ENCODE data around the gene WDFY1.
A peak's percentile ranks its signal among the peaks of the same experiment; 100 is the strongest.

WDFY1 gene

DNA sequence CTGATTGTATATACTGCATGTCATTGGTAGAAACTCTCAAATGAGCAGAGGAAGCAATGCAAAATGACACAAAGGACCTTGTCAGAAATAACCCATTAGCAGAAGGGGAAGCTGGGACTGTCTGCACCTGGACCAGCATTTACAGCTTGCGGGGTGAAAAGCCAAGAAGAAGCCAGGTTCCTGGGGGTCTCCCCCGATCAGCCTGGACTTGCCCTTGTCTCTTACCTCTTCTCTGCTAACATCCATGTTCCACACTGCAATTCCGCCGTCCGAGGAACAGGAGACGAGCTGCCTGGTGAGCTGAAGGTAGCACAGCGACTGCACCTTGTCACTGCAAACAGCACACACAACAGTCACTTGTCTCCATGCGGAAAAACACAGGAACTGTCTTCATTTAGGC is 51.1 kb downstream of the WDFY1 start:
- H3K4me3 ChIP-seq (ENCODE audit: severe bottlenecking) = no peak overlapping the region
- peaks cover 5% of the 10 kb centered on the region for H3K4me1 ChIP-seq (ENCODE audit: insufficient read depth, poor library complexity, severe bottlenecking)
- DNase-seq (ENCODE audit: low spot score) (no peak), ATAC-seq (ENCODE audit: low read depth) (no peak)
- no peaks in the 10 kb centered on the region for H3K9me3 ChIP-seq (ENCODE audit: severe bottlenecking)
- H3K27me3 ChIP-seq (ENCODE audit: insufficient read depth, poor library complexity, severe bottlenecking) = no peaks in the 10 kb centered on the region
- H3K36me3 ChIP-seq (ENCODE audit: low read depth) = peaks cover 55% of the 10 kb centered on the region
- TF ChIP-seq, protein P1, sequence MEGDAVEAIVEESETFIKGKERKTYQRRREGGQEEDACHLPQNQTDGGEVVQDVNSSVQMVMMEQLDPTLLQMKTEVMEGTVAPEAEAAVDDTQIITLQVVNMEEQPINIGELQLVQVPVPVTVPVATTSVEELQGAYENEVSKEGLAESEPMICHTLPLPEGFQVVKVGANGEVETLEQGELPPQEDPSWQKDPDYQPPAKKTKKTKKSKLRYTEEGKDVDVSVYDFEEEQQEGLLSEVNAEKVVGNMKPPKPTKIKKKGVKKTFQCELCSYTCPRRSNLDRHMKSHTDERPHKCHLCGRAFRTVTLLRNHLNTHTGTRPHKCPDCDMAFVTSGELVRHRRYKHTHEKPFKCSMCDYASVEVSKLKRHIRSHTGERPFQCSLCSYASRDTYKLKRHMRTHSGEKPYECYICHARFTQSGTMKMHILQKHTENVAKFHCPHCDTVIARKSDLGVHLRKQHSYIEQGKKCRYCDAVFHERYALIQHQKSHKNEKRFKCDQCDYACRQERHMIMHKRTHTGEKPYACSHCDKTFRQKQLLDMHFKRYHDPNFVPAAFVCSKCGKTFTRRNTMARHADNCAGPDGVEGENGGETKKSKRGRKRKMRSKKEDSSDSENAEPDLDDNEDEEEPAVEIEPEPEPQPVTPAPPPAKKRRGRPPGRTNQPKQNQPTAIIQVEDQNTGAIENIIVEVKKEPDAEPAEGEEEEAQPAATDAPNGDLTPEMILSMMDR (IDR thresholded peaks at IDR 0.05; ENCODE audit: poor library complexity, severe bottlenecking) = no peak
- no peak overlapping the region for H3K27ac ChIP-seq (ENCODE audit: poor library complexity, severe bottlenecking)

DNA sequence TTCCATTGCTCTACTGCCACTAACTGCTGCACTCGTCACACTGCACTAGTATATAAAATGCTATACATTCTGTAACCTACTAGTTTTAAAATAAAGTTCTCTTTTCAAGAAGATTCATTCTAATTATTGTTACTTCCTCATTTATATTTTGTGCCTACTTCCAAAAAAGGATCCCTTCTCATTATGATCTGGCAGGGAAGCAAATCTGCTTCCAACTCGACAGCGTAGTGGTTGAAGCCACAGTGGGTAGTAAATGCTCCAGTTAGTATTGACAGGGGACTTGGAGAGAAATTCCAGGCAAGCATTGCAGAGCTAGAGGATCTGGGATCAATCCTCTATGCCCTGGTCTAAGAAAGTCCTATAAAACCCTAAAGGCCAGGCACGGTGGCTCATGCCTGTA is 54.4 kb downstream of the WDFY1 start:
- Histone ChIP-seq H3K27ac (ENCODE audit: poor library complexity, severe bottlenecking) (no peak overlapping the region), H3K9me3 (ENCODE audit: severe bottlenecking) (no peaks in the 10 kb centered on the region), H3K27me3 (ENCODE audit: insufficient read depth, poor library complexity, severe bottlenecking) (no peaks in the 10 kb centered on the region), H3K4me1 (ENCODE audit: insufficient read depth, poor library complexity, severe bottlenecking) (peaks cover 17% of the 10 kb centered on the region), H3K36me3 (ENCODE audit: low read depth) (peaks cover 53% of the 10 kb centered on the region), H3K4me3 (ENCODE audit: severe bottlenecking) (no peak overlapping the region)
- TF ChIP-seq, protein P1 (IDR thresholded peaks at IDR 0.05; ENCODE audit: poor library complexity, severe bottlenecking) = no peak
- ATAC-seq (ENCODE audit: low read depth) = no peak
- DNase-seq (ENCODE audit: low spot score) = no peak

DNA sequence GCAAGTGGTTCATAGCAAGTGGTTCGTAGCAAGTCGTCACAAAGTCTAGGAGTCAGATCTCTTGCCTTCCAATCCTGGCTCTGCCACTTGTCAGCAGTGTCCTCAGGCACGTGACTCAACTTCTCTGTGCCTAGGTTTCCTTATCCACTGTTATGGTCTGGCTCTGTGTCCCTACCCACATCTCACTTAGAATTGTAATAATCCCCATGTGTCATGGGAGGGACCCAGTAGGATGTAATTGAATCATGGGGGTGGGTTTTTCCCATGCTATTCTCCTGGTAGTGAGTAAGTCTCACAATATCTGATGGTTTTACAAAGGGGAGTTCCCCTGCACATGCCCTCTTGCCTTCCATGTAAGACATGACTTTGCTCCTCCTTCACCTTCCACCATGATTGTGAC is 55.9 kb downstream of the WDFY1 start:
- Histone ChIP-seq H3K4me3 (ENCODE audit: severe bottlenecking) (no peak overlapping the region), H3K4me1 (ENCODE audit: insufficient read depth, poor library complexity, severe bottlenecking) (peaks cover 17% of the 10 kb centered on the region), H3K27ac (ENCODE audit: poor library complexity, severe bottlenecking) (no peak overlapping the region), H3K27me3 (ENCODE audit: insufficient read depth, poor library complexity, severe bottlenecking) (no peaks in the 10 kb centered on the region), H3K9me3 (ENCODE audit: severe bottlenecking) (no peaks in the 10 kb centered on the region), H3K36me3 (ENCODE audit: low read depth) (peaks cover 57% of the 10 kb centered on the region)
- ATAC-seq (ENCODE audit: low read depth) (no peak), DNase-seq (ENCODE audit: low spot score) (no peak)
- TF ChIP-seq, protein P1 (IDR thresholded peaks at IDR 0.05; ENCODE audit: poor library complexity, severe bottlenecking) = no peak

DNA sequence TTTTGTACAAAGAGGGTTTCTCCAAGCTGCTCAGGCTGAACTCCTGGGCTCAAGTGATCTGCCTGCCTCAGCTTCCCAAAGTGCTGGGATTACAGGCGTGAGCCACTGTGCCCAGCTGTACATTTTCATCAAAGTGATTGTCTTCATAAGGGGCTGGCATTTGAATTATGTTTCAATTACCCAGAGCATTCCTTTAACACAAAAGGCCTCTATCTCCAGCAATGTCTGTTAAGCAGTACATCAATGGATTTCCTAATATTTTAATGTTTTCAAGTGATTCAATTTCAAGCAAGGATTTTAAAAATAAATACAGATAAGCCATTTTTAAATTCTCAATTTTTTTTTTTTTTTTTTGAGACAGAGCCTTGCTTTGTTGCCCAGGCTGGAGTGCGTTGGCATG is 56.9 kb downstream of the WDFY1 start:
- peaks cover 17% of the 10 kb centered on the region for H3K4me1 ChIP-seq (ENCODE audit: insufficient read depth, poor library complexity, severe bottlenecking)
- no peaks in the 10 kb centered on the region for H3K9me3 ChIP-seq (ENCODE audit: severe bottlenecking)
- H3K27me3 ChIP-seq (ENCODE audit: insufficient read depth, poor library complexity, severe bottlenecking) = no peaks in the 10 kb centered on the region
- no peak for DNase-seq (ENCODE audit: low spot score)
- H3K4me3 ChIP-seq (ENCODE audit: severe bottlenecking) = no peak overlapping the region
- TF ChIP-seq, protein P1 (IDR thresholded peaks at IDR 0.05; ENCODE audit: poor library complexity, severe bottlenecking) = no peak
- ATAC-seq (ENCODE audit: low read depth) = no peak
- peaks cover 59% of the 10 kb centered on the region for H3K36me3 ChIP-seq (ENCODE audit: low read depth)
- H3K27ac ChIP-seq (ENCODE audit: poor library complexity, severe bottlenecking) = peak overlapping the region; percentile 44

DNA sequence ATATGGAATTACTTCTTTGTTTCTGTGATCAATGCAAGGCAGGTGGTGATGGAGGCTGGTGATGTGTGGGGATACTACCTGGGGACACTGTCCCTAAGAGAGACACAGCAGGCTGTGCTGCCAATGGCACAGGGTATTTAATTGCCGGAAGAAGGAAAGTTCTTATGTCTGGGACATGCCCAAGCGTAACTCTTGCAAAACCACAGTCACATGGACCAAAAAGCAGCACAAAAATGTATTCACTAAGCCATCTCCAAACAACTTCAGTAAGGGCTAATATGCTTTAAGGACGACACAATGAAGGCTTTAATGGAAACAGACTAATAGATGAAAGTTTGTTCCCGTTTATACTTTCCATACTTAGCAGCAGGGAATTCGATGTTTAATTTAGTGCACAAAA is 58.0 kb downstream of the WDFY1 start:
- peaks cover 64% of the 10 kb centered on the region for H3K36me3 ChIP-seq (ENCODE audit: low read depth)
- ATAC-seq (ENCODE audit: low read depth) = peak; percentile 64; the same call in 2 of the 3 replicates

More for the DNA sequence above, 58.0 kb downstream of the WDFY1 start:
- no peak overlapping the region for H3K4me3 ChIP-seq (ENCODE audit: severe bottlenecking)
- H3K27ac ChIP-seq (ENCODE audit: poor library complexity, severe bottlenecking) = peak overlapping the region; percentile 44
- TF ChIP-seq, protein P1 (IDR thresholded peaks at IDR 0.05; ENCODE audit: poor library complexity, severe bottlenecking) = no peak
- no peak for DNase-seq (ENCODE audit: low spot score)
- H3K9me3 ChIP-seq (ENCODE audit: severe bottlenecking) = no peaks in the 10 kb centered on the region
- H3K27me3 ChIP-seq (ENCODE audit: insufficient read depth, poor library complexity, severe bottlenecking) = no peaks in the 10 kb centered on the region
- H3K4me1 ChIP-seq (ENCODE audit: insufficient read depth, poor library complexity, severe bottlenecking) = peaks cover 17% of the 10 kb centered on the region

Data from RWPE2 (cell line).